Stimulated activated CD8-positive, alpha-beta memory T cell treated with anti-CD3 and anti-CD28 coated beads, Interleukin-2, amount 100 ng/mL, for 48 hours (primary cell): Measurements from ENCODE around the gene COL4A4.

Source experiments
- DNase-seq, 2 donors: peaks; one replicate each; pipeline ENCODE4 v3.0.0-alpha.2; 2020; ENCODE audit warnings: low read depth in 2 of 2

The COL4A4 gene

DNA sequence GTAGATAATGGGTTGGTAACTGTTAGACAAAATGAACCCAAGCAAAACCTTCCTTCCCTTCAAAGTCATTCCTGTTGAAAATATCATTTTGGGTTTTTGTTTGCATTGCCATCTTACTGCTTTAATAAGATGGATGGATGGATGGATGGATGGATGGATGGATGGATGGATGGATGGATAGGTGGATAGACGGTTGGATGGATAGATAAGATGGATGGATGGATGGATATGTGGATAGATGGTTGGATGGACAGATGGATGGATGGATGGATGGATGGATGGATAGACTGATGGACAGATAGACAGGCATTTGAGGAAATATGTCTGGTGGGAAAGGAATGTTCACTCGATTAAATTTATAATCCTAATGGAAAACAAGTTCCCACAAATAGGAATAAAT, 133.2 kb downstream of the COL4A4 start:
- DNase-seq: no peak

DNA sequence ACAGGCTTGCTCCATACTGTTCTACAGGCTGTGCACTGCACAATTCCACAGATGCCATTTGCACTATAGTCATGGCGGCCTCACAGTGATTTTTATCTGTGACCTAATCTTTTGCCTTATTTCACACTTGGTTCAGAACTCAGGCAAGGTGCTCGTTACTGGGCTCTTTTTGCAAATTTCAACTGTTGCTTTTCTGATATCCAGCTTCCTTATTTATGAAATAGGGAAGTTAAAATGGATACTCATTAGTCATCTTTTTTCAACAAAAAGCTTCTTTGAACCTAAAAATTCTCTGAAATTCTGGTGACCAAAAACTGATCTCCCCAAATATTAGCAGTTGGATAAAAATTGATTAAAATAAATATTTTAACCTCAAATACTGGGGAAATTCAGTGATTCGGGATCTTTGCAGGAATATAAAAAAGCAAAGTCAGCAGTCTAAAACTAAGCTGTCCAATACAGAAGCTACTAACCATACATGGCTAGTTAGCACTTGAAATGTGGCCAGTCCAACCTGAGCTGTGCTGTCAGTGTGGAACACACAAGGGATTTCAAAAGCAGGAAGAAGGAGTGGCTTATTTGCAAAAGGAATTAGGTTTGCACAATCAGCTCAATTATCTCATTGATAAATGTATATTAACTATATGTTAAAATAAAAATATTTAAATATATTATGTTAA, 134.4 kb downstream of the COL4A4 start:
- no peak for DNase-seq

DNA sequence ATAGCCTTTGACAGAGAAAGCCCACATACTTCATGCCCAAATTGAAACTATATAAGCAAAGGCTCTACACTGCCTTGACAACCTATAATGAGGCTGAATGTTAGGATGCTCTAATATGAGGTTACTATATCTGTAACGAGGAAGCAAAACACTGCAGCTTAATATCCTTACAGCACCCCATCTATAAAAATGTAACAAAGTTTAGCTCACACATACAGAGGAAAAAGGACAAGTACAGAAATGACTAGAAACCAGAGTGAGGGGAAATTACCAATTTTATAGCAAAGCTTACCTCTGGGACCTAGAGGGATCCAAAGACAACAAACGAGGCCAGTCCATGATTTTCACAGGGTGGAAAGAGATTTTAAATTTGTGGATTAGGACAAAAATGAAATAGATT, 138.5 kb downstream of the COL4A4 start:
- no peak for DNase-seq

DNA sequence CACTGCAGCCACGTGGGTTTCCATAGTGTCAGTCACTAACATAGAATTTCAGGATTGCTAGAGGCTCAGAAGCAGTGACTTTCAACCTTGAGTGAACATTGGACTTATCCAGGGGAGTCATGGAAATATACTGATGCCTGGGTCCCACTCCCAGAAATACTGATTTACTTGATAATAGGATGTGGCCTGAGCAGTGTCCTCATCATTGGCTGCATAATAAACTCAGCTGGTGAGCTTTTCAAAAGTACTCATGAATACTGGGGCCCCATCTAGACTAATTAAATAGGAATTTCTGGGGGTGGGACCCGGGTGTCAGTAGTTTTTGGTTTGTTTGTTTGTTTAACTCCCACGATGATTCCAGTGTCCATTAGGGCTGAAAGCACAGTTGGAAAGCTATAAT, 141.4 kb downstream of the COL4A4 start:
- no peak for DNase-seq

DNA sequence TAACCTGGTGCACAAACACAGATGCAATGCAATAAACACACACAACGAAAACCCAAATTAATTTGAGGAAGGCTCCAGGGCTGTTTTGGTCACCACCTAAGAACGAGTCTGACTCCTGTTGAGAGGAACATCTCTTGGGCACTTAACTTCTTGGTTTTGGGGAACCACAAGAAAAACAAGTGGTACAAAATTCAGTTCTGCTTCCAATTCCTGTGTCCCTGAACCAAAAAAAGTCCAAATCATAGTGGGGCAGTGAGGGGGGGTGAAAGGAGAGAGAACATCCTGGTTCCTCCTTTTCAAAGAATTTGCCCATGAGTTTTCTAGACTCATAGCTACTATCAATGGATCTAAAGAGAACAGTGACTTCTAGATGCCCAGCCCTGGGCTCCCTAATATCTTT, 143.6 kb downstream of the COL4A4 start:
- DNase-seq: no peak

DNA sequence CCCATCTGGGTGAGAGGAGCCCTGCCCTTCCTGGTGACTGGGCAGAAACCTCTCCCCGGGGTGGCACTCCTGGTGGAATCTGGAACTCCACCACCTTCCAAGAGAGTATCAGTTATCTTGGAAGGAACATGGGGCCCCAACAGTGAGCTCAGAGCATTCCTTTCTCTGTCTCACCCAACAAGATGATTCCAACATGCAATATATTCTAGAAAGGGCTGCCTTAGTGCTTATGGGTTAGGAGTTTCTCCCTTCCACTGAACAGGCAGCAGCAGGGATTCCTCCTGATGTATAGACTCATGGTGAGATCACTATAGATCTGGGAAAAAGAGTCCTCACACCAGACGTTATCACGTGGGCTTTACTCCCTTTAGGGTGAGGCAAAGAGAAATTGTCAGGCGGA, 147.1 kb downstream of the COL4A4 start:
- DNase-seq: no peak

DNA sequence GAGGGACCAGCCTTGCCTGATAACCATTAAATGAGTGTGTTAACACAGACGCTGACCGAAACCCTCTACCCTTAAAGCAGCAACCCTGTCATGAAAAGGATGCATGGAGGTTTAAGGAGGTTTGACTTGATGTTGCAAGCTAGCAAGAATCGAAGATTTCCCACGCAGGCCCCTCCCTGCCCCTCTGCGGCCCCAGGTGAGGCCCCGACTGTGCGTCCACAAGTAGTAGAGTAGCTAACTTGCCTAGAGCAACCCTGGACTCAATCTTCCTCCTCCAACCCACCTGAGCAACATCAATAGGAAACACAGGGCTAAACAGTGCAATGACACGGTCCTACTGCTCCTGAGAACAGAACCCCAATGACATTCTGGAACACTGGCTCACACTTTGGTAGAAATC, 150.1 kb downstream of the COL4A4 start:
- no peak for DNase-seq

DNA sequence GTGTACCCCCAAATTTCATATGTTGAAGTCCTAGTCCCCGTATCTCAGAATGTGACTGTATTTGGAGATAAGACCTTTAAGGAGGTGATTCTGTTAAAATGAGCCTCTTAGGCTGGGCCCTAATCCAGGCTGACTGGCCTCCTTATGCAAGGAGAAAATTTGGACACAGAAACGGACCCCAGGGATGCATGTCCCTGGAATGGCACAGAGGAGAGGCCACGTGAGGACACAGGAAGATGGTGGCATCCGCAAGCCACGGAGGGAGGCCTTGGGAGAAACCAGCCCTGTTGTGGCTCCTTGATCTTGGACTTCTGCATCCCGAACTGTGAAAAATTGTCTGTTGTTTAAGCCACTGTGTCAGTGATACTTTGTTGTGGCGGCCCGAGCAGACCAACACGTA, 150.7 kb downstream of the COL4A4 start:
- no peak for DNase-seq

DNA sequence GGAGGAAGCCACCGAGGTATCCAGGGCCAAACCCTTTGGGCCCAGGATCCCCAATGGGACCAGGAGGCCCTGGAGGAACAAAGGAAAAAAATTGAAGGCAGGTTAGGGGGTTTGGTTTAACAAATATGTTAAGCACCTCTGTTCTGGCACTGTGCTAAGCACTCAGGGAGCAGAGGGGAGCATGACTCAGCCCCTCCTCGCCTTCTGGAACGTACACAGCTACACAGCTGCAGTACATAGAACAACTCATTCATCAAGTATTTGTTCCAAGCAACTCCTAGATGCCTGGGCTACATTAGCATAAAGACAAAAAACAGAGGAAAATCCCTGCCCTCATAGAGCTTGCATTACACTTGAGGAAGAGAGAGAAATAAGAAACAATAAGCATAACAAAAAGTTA, 153.6 kb downstream of the COL4A4 start:
- no peak for DNase-seq

DNA sequence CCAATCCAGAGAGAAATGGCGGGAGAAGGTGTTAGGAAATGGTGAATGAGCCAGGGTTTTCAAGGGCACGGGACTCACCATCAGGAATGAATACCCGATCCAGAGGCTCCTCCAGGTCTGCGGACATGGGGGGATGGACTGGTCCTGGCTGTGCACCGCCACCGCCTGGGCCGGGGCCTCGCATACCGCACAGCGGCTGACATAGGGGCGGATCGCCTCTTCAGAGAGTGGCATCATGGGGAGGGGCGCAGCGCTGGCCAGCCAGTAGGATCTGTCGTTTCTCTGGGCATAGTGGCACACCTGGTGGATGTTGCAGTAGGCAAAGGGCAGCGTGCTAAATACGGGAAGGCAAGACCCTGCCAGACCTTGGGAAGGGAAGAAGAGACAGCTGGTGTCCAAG, 156.1 kb downstream of the COL4A4 start:
- DNase-seq: no peak

DNA sequence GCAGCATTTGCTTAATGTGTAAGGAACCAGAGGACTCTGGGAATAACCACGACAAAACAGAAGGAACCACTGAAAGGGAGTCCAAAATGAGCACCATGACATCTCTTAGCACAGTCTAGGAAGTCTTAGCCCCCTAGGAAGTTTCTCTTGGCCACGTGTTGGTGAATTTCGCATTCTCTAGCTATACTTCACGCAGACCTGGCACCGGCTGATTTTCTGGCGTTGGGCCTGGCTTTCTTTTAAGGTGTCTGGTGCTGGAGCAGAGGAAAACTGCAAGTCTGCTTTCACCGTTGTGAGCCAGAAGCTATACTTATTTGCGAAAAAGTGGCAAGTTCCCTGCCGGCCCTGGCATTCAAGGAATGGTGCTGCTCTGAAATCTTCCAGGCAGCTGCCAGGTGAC, 156.9 kb downstream of the COL4A4 start:
- no peak for DNase-seq

DNA sequence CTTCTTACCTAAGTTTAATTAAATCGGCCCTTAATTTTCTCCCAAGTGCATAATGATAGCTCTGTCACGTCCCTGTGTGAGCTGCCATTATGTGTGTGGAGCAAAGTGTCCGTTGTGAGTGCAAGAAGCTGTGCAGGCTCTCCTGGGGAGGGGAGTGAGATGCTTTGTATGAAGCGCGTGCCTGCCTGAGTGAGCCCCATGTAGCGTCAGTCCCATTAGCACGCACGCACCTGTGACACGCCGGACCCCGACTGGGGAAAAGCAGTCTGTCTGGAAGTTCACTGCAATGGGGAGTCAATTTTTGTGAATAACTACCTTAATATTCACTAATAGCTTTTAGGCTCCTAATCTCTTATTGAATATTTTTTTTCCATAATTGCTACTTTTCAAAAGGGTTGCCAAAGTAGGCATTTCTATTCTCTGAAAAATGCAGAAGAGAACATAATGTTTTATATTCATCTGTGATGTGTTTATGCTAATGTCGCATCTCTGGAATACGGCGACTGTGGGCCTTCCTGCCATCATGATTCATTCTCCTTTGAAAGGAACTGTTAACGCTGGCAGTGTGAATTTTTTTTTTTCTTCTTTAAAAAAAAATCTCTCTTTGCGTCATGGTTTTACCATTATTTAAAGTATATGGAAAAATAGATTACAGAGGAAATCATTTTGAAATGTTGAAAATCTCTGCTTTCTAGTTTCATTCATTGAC, 157.7 kb downstream of the COL4A4 start:
- DNase-seq: no peak

DNA sequence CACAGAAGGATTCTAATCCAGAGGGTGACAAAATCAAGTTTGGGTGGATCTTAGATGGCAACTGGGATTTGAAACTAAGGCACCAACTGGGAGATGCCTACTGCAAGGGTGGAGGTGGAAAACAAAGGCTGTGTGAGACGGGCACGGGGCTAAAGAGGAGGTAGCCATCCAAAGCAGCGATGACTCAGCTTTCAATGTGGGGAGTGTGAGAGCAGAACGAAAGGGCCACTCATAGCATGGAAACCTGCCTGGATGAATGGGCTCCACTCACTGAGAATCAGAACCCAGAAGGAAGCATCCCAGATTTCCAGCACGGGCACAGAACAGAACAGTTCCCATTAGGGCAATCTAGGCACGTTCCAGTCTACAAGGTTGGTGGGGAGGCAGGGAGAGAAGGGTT, 159.5 kb downstream of the COL4A4 start:
- no peak for DNase-seq

DNA sequence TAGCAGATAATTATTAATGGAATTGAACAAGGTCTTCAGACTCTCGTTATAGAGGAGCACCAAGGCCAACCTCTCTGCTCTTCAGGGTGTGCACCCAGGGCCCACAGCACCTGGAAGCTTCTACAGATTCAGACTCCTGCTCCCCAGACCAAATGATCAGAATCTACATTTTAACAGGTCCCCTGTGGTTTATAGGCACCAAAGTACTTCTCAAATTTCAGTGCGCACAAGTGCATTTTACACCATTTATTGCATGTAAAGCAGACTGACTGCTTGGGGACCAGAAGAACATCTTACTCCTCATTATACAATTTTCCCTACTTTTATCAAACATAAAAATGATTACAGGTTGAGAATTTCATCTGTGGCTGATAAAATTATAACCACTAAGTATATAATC, 163.9 kb downstream of the COL4A4 start:
- DNase-seq: no peak

DNA sequence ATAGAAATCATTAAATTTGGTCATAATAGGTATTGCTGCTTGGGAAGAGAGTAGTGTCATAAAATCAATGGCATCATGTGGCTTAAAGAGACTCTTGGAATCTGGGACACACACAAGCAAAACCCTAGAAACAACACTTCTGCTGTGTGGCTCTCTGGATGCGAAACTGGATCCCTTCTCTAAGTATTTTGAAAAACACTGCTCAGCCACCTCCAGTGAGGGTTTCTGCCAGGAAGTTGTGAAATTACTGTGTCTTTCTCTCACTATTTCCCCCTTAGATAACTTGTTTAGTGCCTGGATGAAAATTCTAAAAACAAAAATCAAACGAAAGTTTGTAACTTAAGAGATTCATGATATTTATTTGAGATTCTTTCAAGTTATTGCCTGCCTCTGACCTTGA, 164.3 kb downstream of the COL4A4 start:
- no peak for DNase-seq

DNA sequence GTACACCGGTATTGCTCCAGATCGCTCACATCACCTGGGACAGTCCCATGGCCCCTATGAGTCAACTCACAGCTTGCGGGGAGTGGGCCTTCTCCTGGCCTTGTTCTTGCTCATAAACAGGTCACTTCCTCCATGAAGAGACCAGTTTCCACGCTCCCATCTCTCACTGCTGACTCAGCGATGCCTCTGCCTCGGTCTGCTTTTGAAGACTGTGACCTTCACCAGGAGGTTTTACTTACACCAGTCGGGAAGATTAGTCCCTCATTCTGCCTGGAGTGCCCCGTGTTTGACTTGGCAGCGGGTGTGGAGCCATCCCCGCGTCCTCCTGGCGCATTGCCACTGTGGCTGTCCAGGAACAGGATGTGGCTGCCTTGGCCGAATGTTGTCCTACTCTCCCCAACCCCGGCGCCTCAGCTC, 168.4 kb downstream of the COL4A4 start:
- DNase-seq: peak; percentile 16 to 31

DNA sequence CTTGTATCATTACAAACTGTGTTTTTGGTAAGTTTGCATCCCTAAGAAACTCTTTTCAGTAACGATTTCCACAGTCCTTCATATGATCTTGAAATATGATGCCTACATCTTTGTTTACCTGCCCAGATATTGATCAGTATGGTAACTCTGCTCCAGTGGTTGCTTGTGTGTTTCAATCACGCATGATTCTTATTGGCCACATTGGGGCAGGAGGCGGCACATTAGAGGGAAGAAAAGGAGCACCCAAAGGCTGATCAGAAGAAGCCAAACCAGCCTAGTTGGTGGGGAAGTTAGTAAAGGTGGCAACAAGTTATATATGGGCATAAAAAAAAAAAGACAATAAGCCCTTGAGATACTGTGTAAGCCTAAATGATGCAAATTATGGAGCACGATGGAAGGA, 169.2 kb downstream of the COL4A4 start:
- DNase-seq: no peak

DNA sequence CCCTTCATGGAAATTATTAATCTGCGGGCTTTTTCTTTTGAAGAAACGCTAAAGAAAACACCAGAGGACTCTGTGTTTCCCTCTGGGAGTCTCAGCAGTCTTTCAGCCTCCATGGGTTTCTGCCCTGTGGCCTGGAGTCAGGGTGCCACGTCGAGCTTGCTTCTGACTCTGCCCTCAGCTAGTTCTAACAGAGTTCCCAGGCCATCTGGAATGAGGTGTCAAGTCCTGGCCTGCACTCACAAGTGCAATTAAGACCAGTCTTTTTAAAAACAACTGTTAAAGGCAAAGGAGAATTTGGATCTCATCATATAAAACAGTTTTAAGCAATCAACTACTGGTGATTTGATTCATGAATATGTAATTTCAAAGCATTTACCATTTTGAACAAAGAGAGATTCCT, 170.8 kb downstream of the COL4A4 start:
- no peak for DNase-seq

DNA sequence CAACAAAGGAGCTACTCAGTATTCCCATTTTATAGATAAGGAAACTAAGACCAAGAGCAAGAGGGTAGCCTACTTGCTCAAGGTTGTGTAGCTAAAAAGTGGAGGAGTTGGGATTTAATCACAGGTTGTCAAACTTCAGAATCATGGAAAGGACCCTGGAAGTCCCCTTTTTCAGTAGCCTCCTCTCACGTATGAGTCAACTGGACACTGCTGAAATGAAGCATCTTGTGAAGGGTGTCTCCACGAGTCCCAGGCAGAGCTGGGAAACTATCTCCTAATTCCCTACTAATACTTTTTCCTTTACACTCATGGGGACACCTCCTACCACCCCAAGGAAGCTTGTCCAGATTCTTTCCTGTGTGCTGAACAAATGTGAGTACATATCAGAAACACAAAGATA, 172.3 kb downstream of the COL4A4 start:
- no peak for DNase-seq

DNA sequence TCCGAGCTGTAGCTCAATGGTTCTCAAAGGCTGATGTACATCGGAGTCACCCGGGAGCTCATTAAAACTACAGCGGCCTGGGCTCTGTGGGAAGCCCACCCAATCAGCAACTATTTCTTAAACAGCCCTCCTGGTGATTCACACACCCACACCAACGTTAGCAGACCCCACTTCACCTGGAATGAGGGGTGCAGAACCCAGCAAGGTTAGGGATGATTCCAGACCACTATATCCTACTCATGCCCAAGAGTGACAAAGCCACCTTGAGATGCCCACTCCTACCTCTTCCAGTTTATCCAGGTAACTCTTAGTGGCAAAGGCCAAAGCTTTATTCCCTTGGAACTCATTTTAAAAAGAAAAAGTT, 178.4 kb downstream of the COL4A4 start:
- DNase-seq: no peak

DNA sequence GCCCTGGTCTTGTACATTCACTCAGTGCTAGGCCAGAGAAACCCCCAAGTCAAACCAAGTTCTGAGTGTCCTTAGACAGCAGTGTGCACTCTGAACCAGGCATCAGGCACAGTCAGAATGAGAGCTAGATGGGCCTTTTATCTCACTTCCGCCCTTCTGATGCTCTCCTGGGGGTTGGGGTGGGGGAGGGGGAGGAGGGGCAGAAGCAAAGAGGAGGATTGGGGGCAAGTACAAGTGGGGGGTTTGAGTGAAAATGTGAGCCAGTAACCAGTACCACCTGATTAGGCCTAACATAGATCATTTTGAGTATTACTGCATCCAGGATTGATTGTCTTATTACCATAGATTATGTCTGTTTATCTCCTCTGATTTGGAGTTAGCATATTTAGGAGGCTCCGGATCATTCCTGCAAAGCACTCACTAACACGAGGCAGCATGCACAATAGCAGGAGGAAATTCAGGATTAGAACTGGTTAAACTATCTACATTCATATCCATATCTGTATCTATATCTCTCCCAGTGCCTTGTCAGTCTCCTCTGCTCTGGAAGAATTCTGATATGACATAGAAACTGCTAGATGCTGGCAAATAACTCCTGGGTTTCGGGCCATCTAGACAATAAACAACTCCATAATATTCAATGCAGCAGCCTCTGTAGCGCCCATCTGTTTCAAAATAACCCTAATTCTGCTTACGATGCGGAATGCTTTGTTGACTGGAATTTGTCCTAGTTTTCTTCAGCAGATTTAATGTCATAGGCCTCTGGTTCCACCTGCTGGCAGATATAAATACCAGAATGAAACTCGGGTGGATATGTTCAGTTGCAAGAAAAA, 179.0 kb downstream of the COL4A4 start:
- DNase-seq: no peak

DNA sequence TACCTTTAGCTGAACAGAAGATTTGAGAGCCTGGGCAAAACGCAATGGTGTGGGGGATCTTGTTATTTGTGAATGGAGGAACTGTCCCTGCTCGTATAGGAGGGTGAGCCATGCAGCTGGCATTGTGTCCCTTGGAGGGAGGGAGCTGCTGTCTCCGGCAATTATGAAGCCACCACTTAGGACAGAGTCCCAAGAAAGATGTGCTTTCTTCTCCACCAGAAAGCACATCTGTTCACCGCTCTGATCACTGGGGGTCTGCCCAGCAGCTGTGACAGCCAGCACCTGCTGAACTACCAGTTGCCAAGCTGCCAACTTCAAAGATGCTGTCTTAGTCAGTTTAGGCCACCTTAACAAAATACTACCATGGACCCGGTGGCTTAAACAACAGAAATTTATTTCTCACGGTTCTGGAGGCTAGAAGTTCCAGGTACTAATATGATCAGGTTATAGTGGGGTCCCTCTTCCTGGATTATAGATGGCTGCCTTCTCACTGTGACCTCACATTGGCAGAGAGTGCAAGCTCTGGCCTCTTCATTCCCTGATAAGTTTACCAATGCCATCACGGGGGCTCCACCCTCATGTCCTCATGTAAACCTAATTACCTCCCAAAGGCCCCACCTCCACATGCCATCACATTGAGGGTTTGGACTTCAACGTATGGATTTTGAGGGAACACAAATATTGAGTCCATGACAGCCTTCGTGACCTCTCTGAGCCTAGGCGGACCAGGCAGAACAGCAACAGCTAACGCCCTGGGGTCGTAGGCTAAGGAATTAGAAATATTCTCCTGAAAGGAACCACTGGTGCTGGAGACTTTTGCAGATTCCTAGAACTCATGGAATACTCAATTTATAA, 179.9 kb downstream of the COL4A4 start:
- DNase-seq: no peak
